Nephron (organoid): ENCODE measurements around the gene ZSWIM5.

Experiments
- H3K27ac Mint-ChIP-seq, 3 experiments: 2 replicates each; pipeline ENCODE4 v1.8.0; 2020; ENCODE audit warnings: mixed read lengths in 3 of 3, mild to moderate bottlenecking in 2 of 3, moderate library complexity in 1 of 3
- H3K27me3 Mint-ChIP-seq: 2 replicates; pipeline ENCODE4 v1.8.0; 2021; ENCODE audit warnings: low read depth, mild to moderate bottlenecking, moderate library complexity, mixed read lengths
- H3K36me3 Mint-ChIP-seq: 2 replicates; pipeline ENCODE4 v1.8.0; 2020; ENCODE audit warnings: low read depth, mixed read lengths
- H3K4me1 Mint-ChIP-seq: 2 replicates; pipeline ENCODE4 v1.8.0; 2020; ENCODE audit warnings: mixed read lengths
- H3K4me3 Mint-ChIP-seq, 3 experiments: 2 replicates each; pipeline ENCODE4 v1.8.0; 2020; ENCODE audit warnings: mild to moderate bottlenecking in 3 of 3, mixed read lengths in 3 of 3, moderate library complexity in 2 of 3
- H3K9me3 Mint-ChIP-seq: 2 replicates; pipeline ENCODE4 v1.8.0; 2020; ENCODE audit warnings: mixed read lengths
- TF ChIP-seq, protein P1 (sequence below), 3 experiments: fragments of 200-600 bp; sonication (generic); IDR thresholded peaks; one replicate each; pipeline ENCODE4 v1.5.0; 2021; ENCODE audit warnings: antibody characterized with exemption in 3 of 3; ENCODE audit not compliant: unreplicated experiment in 3 of 3

ZSWIM5 gene

DNA sequence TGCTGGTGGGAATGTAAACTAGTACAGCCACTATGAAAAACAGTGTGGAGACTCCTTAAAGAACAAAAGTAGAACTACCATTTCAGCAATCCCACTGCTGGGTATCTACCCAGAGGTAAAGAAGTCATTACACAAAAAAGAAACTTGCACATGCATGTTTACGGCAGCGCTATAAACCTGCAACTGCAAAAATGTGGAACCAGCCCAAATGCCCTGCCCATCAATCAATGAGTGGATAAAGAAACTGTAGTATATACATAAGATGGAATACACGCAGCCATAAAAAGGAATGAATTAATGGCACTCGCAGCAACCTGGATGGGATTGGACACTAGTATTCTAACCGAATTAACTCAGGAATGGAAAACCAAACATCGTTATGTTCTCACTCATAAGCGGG, 51.0 kb downstream of the ZSWIM5 start:
- Mint-ChIP-seq H3K9me3 (peaks cover 7% of the 10 kb centered on the region), H3K4me3 (no peak overlapping the region)

DNA sequence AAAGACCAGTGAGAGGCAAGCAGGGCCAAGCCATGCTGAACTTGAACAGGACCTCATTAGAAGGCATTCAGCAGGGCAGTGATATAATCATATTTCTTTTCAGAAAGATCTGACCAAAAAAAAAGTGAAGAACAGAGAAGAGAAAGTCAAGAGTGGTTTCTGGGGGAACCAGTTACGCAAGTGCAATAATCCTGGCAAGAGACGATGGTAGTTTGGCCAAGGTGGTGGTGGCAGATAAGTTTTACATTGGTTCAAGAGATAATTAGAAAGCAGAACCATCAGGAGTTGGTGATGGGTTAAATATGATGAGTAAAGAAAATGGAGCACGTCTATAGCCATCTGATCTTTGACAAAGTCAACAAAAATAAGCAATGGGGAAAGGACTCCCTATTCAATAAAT, 54.3 kb downstream of the ZSWIM5 start:
- TF ChIP-seq, protein P1, sequence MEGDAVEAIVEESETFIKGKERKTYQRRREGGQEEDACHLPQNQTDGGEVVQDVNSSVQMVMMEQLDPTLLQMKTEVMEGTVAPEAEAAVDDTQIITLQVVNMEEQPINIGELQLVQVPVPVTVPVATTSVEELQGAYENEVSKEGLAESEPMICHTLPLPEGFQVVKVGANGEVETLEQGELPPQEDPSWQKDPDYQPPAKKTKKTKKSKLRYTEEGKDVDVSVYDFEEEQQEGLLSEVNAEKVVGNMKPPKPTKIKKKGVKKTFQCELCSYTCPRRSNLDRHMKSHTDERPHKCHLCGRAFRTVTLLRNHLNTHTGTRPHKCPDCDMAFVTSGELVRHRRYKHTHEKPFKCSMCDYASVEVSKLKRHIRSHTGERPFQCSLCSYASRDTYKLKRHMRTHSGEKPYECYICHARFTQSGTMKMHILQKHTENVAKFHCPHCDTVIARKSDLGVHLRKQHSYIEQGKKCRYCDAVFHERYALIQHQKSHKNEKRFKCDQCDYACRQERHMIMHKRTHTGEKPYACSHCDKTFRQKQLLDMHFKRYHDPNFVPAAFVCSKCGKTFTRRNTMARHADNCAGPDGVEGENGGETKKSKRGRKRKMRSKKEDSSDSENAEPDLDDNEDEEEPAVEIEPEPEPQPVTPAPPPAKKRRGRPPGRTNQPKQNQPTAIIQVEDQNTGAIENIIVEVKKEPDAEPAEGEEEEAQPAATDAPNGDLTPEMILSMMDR (IDR thresholded peaks at IDR 0.05; ENCODE audit: unreplicated experiment in 3 of 3), result no peak
- no peak overlapping the region for H3K27ac Mint-ChIP-seq
- no peak overlapping the region for H3K4me3 Mint-ChIP-seq
- H3K36me3 Mint-ChIP-seq, result no peaks in the 10 kb centered on the region
- H3K4me1 Mint-ChIP-seq, result no peaks in the 10 kb centered on the region
- peaks cover 7% of the 10 kb centered on the region for H3K27me3 Mint-ChIP-seq
- peaks cover 7% of the 10 kb centered on the region for H3K9me3 Mint-ChIP-seq

More for the DNA sequence above, 51.0 kb downstream of the ZSWIM5 start:
- H3K36me3 Mint-ChIP-seq, result no peaks in the 10 kb centered on the region
- peaks cover 7% of the 10 kb centered on the region for H3K27me3 Mint-ChIP-seq
- TF ChIP-seq, protein P1 (IDR thresholded peaks at IDR 0.05; ENCODE audit: unreplicated experiment in 3 of 3), result no peak
- no peaks in the 10 kb centered on the region for H3K4me1 Mint-ChIP-seq
- H3K27ac Mint-ChIP-seq, result no peak overlapping the region

- Mint-ChIP-seq H3K9me3 (no peaks in the 10 kb centered on the region), H3K4me1 (no peaks in the 10 kb centered on the region), H3K27ac (no peak overlapping the region), H3K36me3 (no peaks in the 10 kb centered on the region), H3K27me3 (no peaks in the 10 kb centered on the region), H3K4me3 (no peak overlapping the region)
- TF ChIP-seq, protein P1 (IDR thresholded peaks at IDR 0.05; ENCODE audit: unreplicated experiment in 3 of 3), result no peak
Observed at GRCh38 chr1:45148209-45148825, 58.1 kb downstream of the ZSWIM5 start.

DNA sequence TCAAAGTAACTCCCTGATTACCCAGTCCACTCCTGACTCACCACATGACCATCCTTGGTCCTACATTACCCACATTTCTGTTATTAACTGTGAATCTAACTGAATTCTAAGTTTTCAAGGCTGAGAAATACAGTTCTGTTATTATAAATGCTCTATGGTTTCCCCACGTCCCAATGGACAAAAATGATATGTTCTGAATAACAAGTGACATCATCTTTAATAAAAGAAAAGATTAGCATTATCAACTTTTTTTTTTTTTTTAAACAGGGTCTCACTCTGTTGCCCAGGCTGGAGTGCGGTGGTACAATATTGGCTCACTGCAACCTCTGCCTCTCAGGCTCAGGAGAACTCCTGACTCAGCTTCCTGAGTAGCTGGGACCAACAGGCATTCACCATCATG, 59.6 kb downstream of the ZSWIM5 start:
- Mint-ChIP-seq H3K4me3 (no peak overlapping the region), H3K36me3 (no peaks in the 10 kb centered on the region), H3K4me1 (no peaks in the 10 kb centered on the region), H3K9me3 (no peaks in the 10 kb centered on the region), H3K27ac (no peak overlapping the region), H3K27me3 (no peaks in the 10 kb centered on the region)
- TF ChIP-seq, protein P1 (IDR thresholded peaks at IDR 0.05; ENCODE audit: unreplicated experiment in 3 of 3), result no peak

GRCh38 chr1:45141247-45142003, 65.0 kb downstream of the ZSWIM5 start:
- peaks cover 4% of the 10 kb centered on the region for H3K27me3 Mint-ChIP-seq
- H3K9me3 Mint-ChIP-seq, result no peaks in the 10 kb centered on the region
- no peak overlapping the region for H3K4me3 Mint-ChIP-seq
- TF ChIP-seq, protein P1 (IDR thresholded peaks at IDR 0.05; ENCODE audit: unreplicated experiment in 3 of 3), result no peak
- no peaks in the 10 kb centered on the region for H3K4me1 Mint-ChIP-seq
- H3K36me3 Mint-ChIP-seq, result no peaks in the 10 kb centered on the region
- no peak overlapping the region for H3K27ac Mint-ChIP-seq

DNA sequence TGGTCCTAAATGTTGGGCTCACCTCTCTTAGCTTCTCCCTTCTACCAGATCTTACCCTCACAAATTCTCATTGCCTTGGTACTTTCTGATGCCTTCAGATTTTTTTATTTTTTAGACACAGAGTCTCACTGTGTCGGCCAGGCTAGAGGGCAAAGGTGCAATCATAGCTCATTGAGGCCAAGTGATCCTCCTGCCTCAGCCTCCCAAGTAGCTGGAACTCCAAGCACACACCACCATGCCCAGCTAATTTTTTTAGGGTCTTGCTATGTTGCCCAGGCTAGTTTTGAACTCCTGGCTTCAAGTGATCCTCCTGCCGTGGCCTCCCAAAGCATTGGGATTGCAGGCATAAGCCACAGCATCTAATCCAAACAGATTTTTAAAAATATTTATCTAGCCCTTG, 69.4 kb downstream of the ZSWIM5 start:
- H3K4me3 Mint-ChIP-seq, result no peak overlapping the region
- peaks cover 4% of the 10 kb centered on the region for H3K27me3 Mint-ChIP-seq
- TF ChIP-seq, protein P1 (IDR thresholded peaks at IDR 0.05; ENCODE audit: unreplicated experiment in 3 of 3), result no peak
- H3K9me3 Mint-ChIP-seq, result no peaks in the 10 kb centered on the region
- no peak overlapping the region for H3K27ac Mint-ChIP-seq
- peaks cover 5% of the 10 kb centered on the region for H3K4me1 Mint-ChIP-seq
- H3K36me3 Mint-ChIP-seq, result no peaks in the 10 kb centered on the region
